Mesenchymal stem cell (in vitro differentiated cells and primary cell): ENCODE measurements around the gene TMEM132A.

Source experiments
- DNase-seq: peaks from one replicate; pipeline ENCODE4 v3.0.0-alpha.2; 2013
- H2AFZ ChIP-seq: one replicate; pipeline ENCODE4 v1.6.1; 2013; ENCODE audit warnings: low read depth, mild to moderate bottlenecking, control low read depth, inconsistent platforms, low read length, moderate library complexity
- H2AK5ac ChIP-seq: 2 replicates; pipeline ENCODE4 v1.6.1; 2013; ENCODE audit warnings: low read length, moderate library complexity, mild to moderate bottlenecking, inconsistent platforms; ENCODE audit not compliant: severe bottlenecking
- H2BK120ac ChIP-seq: one replicate; pipeline ENCODE4 v1.6.1; 2013; ENCODE audit warnings: low read depth, mild to moderate bottlenecking, inconsistent platforms, low read length, moderate library complexity
- H2BK12ac ChIP-seq, 2 experiments: one replicate each; pipeline ENCODE4 v1.6.1; 2013; ENCODE audit warnings: inconsistent platforms in 2 of 2, low read length in 2 of 2, mild to moderate bottlenecking in 2 of 2, moderate library complexity in 2 of 2, control low read depth in 1 of 2
- H2BK15ac ChIP-seq: one replicate; pipeline ENCODE4 v1.6.1; 2013; ENCODE audit warnings: mild to moderate bottlenecking, low read depth, inconsistent platforms; ENCODE audit not compliant: poor library complexity, severe bottlenecking
- H2BK5ac ChIP-seq: 2 replicates; pipeline ENCODE4 v1.6.1; 2013; ENCODE audit warnings: low read depth, mild to moderate bottlenecking, low read length, control low read depth, inconsistent platforms; ENCODE audit not compliant: poor library complexity, severe bottlenecking
- H3K14ac ChIP-seq, 2 experiments: one replicate each; pipeline ENCODE4 v1.6.1; 2013; ENCODE audit warnings: inconsistent platforms in 2 of 2, low read length in 2 of 2, control low read depth in 1 of 2, mild to moderate bottlenecking in 1 of 2, moderate library complexity in 1 of 2
- H3K18ac ChIP-seq, 2 experiments: one replicate each; pipeline ENCODE4 v1.6.1; 2013; ENCODE audit warnings: inconsistent platforms in 2 of 2, low read length in 2 of 2, control low read depth in 1 of 2, low read depth in 1 of 2, mild to moderate bottlenecking in 1 of 2
- H3K23ac ChIP-seq, 2 experiments: one replicate each; pipeline ENCODE4 v1.6.1; 2013; ENCODE audit warnings: inconsistent platforms in 2 of 2, low read length in 2 of 2, mild to moderate bottlenecking in 2 of 2, moderate library complexity in 2 of 2, control low read depth in 1 of 2
- H3K27ac ChIP-seq: 2 replicates; pipeline ENCODE4 v1.5.1; 2013; ENCODE audit warnings: mild to moderate bottlenecking, moderate library complexity, low read length, control low read depth, inconsistent platforms; ENCODE audit not compliant: poor library complexity, severe bottlenecking
- H3K27me3 ChIP-seq, 2 experiments: 2 replicates each; pipeline versions ENCODE4 v1.6.1 to v1.7.0; 2013; ENCODE audit warnings: low read length in 2 of 2, mild to moderate bottlenecking in 2 of 2, moderate library complexity in 2 of 2, control low read depth in 1 of 2, inconsistent platforms in 1 of 2; ENCODE audit not compliant: control insufficient read depth in 1 of 2, insufficient read depth in 1 of 2
- H3K36me3 ChIP-seq, 2 experiments: 2 replicates each; pipeline versions ENCODE4 v1.6.1 to v1.7.0; 2013; ENCODE audit warnings: low read length in 2 of 2, control low read depth in 1 of 2, inconsistent platforms in 1 of 2, low read depth in 1 of 2, mild to moderate bottlenecking in 1 of 2; ENCODE audit not compliant: insufficient read depth in 2 of 2, control insufficient read depth in 1 of 2
- H3K4ac ChIP-seq, 2 experiments: one replicate each; pipeline ENCODE4 v1.6.1; 2013; ENCODE audit warnings: inconsistent platforms in 2 of 2, low read length in 2 of 2, mild to moderate bottlenecking in 2 of 2, moderate library complexity in 2 of 2, control low read depth in 1 of 2, low read depth in 1 of 2
- H3K4me1 ChIP-seq: 2 replicates; pipeline ENCODE4 v1.6.1; 2013; ENCODE audit warnings: low read depth, low read length, control low read depth; ENCODE audit not compliant: control insufficient read depth, insufficient read depth
- H3K4me2 ChIP-seq: 2 replicates; pipeline ENCODE4 v1.6.1; 2013; ENCODE audit warnings: low read length, mild to moderate bottlenecking, inconsistent platforms; ENCODE audit not compliant: poor library complexity, severe bottlenecking
- H3K4me3 ChIP-seq, 2 experiments: 2 replicates each; pipeline versions ENCODE4 v1.5.1 to v1.7.0; 2013; ENCODE audit warnings: low read length in 2 of 2, mild to moderate bottlenecking in 2 of 2, control low read depth in 1 of 2, low read depth in 1 of 2; ENCODE audit not compliant: insufficient read depth in 1 of 2
- H3K79me1 ChIP-seq: replicated peaks from 2 replicates; pipeline ENCODE4 v1.6.1; 2013; ENCODE audit warnings: mild to moderate bottlenecking, control low read depth, low read length, inconsistent platforms; ENCODE audit not compliant: poor library complexity, severe bottlenecking
- H3K9ac ChIP-seq: 2 replicates; pipeline ENCODE4 v1.7.0; 2013; ENCODE audit warnings: mild to moderate bottlenecking, low read length, moderate library complexity
- H3K9me3 ChIP-seq: 2 replicates; pipeline ENCODE4 v1.7.0; 2013; ENCODE audit warnings: mild to moderate bottlenecking, low read length; ENCODE audit not compliant: control insufficient read depth
- H4K8ac ChIP-seq: one replicate; pipeline ENCODE4 v1.6.1; 2013; ENCODE audit warnings: inconsistent platforms, mild to moderate bottlenecking, low read length, moderate library complexity
- H4K91ac ChIP-seq: one replicate; pipeline ENCODE4 v1.6.1; 2013; ENCODE audit warnings: mild to moderate bottlenecking, low read length, inconsistent platforms
- WGBS: methylation state at CpG from one replicate; pipeline ENCODE4 v1.1.7; 2013; ENCODE audit warnings: mixed read lengths; 5-methylcytosine and 5-hydroxymethylcytosine counted together

Gene TMEM132A

DNA sequence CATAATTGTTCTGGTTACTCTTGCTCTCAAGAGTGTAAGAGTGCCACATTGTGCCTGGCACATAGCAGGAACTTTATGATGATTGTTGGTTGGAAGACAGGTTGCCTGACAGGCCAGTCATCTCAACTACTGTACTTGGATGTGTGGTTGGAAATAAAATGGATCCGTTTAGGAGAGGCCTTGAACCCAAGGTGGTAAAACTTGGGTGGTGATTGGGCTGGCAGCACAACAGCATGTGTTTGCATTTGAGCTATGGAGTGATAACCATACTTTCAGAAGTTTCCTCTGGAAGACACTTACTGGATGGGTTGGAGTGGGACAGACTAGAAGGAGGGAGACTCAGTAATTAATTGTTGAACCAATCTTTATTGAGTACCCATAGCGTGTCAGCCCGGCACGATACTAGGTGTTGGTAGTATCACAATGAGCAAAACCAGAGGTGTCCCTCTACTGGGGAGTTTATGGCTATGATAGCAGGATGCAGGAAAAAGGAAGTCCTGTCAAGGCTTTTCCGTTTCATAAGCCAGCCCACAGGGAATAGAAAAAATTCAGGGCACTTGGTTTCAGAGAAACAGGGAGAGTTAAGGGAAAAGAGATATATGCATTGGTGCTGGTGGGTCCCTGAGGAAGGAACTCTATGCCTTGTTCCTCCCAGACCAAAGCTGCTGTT lies 13.4 kb upstream of the TMEM132A start:
- WGBS = 67% methylated on average over 5 of the region's 5 CpGs
- no peak overlapping the region for H3K27ac ChIP-seq
- no peak overlapping the region for H2BK5ac ChIP-seq
- no peak overlapping the region for H2BK120ac ChIP-seq
- H2AK5ac ChIP-seq = no peak overlapping the region
- no peak overlapping the region for H2AFZ ChIP-seq
- H3K18ac ChIP-seq = no peak overlapping the region
- peaks cover 14 to 15% of the 10 kb centered on the region in 2 experiments for H3K27me3 ChIP-seq
- no peak overlapping the region for H3K14ac ChIP-seq
- no peaks in the 10 kb centered on the region for H3K36me3 ChIP-seq
- H2BK15ac ChIP-seq = no peak overlapping the region
- peaks cover 3% of the 10 kb centered on the region for H3K79me1 ChIP-seq
- H4K8ac ChIP-seq = no peak overlapping the region
- H3K23ac ChIP-seq = no peak overlapping the region
- no peak overlapping the region for H3K4ac ChIP-seq
- H3K9ac ChIP-seq = no peak overlapping the region
- peaks cover 14% of the 10 kb centered on the region for H3K4me1 ChIP-seq
- no peak overlapping the region for H2BK12ac ChIP-seq
- no peak overlapping the region for H3K4me2 ChIP-seq
- no peak overlapping the region for H3K4me3 ChIP-seq
- H3K9me3 ChIP-seq = no peaks in the 10 kb centered on the region
- DNase-seq = no peak
- H4K91ac ChIP-seq = no peak overlapping the region

DNA sequence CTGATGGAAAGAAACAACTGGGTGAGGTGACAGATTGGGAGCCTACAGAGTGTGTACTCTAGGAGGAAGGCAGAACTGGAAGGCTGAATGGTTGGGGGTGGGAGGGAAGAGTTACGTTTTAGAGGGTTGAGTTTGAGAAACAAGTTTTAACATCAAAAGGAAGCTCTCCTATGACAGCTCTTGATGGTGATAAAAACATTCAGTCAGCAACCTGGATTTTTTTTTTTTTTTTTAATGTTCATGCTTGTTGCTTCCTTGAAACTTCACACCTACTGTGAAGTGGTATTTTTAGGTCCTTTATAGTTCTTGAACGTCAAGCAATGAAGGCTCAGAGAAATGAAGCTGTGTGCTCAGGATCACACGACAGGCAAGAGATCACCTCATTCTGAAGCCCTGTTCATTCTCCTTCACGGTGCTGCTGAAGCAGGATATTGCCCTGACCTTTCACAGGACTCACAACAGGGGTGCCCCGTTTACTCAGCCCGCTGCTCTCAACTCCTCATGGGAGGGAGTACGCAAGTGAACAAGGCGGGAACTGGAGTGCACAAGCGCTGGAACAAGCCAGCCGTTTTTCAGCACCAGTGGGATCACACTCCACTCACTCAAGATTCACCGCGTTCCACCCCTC lies 11.9 kb upstream of the TMEM132A start:
- Histone ChIP-seq H3K9me3 (no peaks in the 10 kb centered on the region), H2AK5ac (no peak overlapping the region), H2BK120ac (no peak overlapping the region), H3K4me1 (peaks cover 17% of the 10 kb centered on the region), H3K27me3 (peaks cover 14 to 15% of the 10 kb centered on the region in 2 experiments), H3K4ac (no peak overlapping the region), H3K79me1 (peaks cover 8% of the 10 kb centered on the region), H3K36me3 (no peaks in the 10 kb centered on the region), H3K23ac (no peak overlapping the region), H2BK12ac (no peak overlapping the region), H3K18ac (no peak overlapping the region), H3K27ac (no peak overlapping the region), H2BK5ac (no peak overlapping the region), H2BK15ac (no peak overlapping the region), H4K91ac (no peak overlapping the region), H3K4me2 (no peak overlapping the region), H2AFZ (no peak overlapping the region), H3K9ac (no peak overlapping the region), H3K4me3 (no peak overlapping the region), H4K8ac (no peak overlapping the region), H3K14ac (no peak overlapping the region)
- WGBS = 84% methylated on average over 12 of the region's 12 CpGs
- no peak for DNase-seq

DNA sequence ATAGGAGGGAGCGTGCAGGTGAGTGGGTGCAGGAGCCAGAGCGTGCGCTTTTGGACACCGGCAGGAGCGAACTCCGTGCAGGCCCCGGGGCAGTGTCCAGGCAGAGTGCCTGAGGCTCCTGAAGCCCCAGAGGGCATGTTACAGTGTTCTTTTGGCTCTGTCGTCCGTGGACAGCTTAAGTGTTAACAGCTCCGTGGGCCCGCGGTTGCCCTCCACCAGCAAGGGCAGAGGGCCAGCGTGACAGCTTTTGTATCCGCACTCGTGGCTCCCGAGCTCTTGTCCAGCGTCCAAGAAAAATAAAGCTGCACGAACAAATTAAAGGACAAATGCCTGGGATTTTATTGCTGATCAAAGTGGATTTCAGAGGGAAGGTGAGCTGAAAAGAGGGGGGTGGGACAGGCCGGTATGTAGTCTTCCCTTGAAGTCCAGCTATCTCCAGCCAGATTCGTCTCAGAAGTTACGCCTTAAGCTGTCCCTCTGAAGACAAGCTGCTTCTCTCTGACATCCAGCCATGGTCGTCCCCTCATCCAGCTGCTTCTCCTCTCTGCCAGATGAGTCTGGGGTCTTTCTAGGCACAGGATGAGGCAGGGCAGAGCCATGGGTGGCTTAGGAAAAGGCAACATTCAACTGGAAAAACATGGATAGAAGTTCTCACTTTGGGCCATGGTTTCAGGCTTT lies 11.3 kb upstream of the TMEM132A start:
- Histone ChIP-seq H3K4me2 (peak overlapping the region; percentile 46), H3K4ac (no peak overlapping the region), H2BK5ac (no peak overlapping the region), H4K91ac (no peak overlapping the region), H3K23ac (no peak overlapping the region), H4K8ac (peak overlapping the region; percentile 71), H3K9me3 (no peaks in the 10 kb centered on the region), H2BK12ac (no peak overlapping the region), H3K27ac (no peak overlapping the region), H2AFZ (peak overlapping the region; percentile 7), H2BK15ac (no peak overlapping the region), H2AK5ac (no peak overlapping the region), H3K14ac (no peak overlapping the region), H3K4me3 (peak overlapping the region in 1 of 2 experiments; percentile 87), H3K9ac (peak overlapping the region; percentile 89), H3K79me1 (peaks cover 8% of the 10 kb centered on the region), H3K18ac (peak overlapping the region in 1 of 2 experiments; percentile 24), H2BK120ac (peak overlapping the region; percentile 40), H3K36me3 (no peaks in the 10 kb centered on the region), H3K4me1 (peaks cover 17% of the 10 kb centered on the region), H3K27me3 (peaks cover 12 to 15% of the 10 kb centered on the region in 2 experiments)
- DNase-seq = no peak
- WGBS = 92% methylated on average over 20 of the region's 22 CpGs
